Colonic mucosa (tissue), 4 donors: ENCODE data around the gene LAMC2. TPM values are rescaled to one million over a fixed set of nuclear protein-coding genes. Genes with fewer than 3 reads are reported as not detected.
"Not testable (repeated sequence)": the region's sequence is repeated elsewhere in the genome, so short reads cannot be mapped to it uniquely, and the experiment has no call there.

Experiments used
- DNase-seq: peaks from one replicate; pipeline ENCODE4 v3.0.0-alpha.2; 2020
- H3K27ac ChIP-seq: fragments of 200-600 bp; one replicate; pipeline ENCODE4 v1.8.0; 2021
- H3K27me3 ChIP-seq: fragments of 200-600 bp; one replicate; pipeline ENCODE4 v1.8.0; 2021
- H3K36me3 ChIP-seq: fragments of 200-600 bp; one replicate; pipeline ENCODE4 v1.8.0; 2021
- H3K4me1 ChIP-seq: fragments of 200-600 bp; one replicate; pipeline ENCODE4 v1.8.0; 2021; ENCODE audit warnings: mild to moderate bottlenecking
- H3K4me3 ChIP-seq: fragments of 200-600 bp; one replicate; pipeline ENCODE4 v1.8.0; 2021
- H3K9ac ChIP-seq, 2 donors: one replicate each; pipeline ENCODE4 v1.7.0; 2013; ENCODE audit warnings: control low read depth in 2 of 2, low read depth in 2 of 2, low read length in 2 of 2
- H3K9me3 ChIP-seq: fragments of 200-600 bp; one replicate; pipeline ENCODE4 v1.8.0; 2021
- intact Hi-C: fragments of 100-400 bp; cut with DNase I; formaldehyde crosslinking; loops from one replicate; pipeline ENCODE4 v1.14.1; 2022
- total RNA-seq, 2 donors: library from RNA; stranded (reverse); fragmentation: NEBNext Ultra II Directional in 1 of 2; extraction: Animal tissue kit (Norgen Biotek cat#: 25700) in 1 of 2; gene quantifications; one replicate each; pipeline ENCODE4 v1.2.1, GENCODE V29; 2021
- TF ChIP-seq, protein P1 (sequence below): fragments of 200-600 bp; IDR thresholded peaks from one replicate; pipeline ENCODE4 v1.8.0; 2022; ENCODE audit warnings: antibody characterized with exemption, mild to moderate bottlenecking
- donor health status: healthy.
- donor health status: DM: no; HTN: no; CAD: no.
- donor health status: DM: no; HTN: no; CAD: no.

Gene LAMC2
- total RNA-seq, 2 donors from 2014 or later, result 25.3 to 27.7 TPM

DNA sequence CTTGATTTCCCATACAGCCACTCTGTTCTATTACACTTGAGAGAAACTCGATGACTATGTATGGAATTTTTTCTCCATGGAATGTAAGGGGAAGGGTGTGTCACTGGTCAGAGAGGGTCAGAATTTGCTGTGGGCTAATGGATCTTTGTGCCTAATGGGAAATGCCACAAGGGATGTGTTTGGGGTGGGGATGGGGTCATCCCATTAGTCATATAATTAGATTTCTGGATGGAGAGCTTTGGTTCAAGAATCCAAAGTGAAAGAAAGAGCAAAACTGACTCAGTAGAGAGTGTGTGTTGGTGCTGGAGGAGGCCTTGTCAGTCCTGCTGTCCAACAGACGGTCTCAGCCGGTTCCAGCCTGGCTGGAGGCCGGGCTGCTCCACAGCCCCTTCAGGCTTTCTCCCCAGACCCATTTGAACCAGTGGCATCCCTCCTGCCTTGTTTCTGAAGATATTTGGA lies 86.4 kb downstream of the LAMC2 start:
- no peak overlapping the region for H3K9ac ChIP-seq
- TF ChIP-seq, protein P1, sequence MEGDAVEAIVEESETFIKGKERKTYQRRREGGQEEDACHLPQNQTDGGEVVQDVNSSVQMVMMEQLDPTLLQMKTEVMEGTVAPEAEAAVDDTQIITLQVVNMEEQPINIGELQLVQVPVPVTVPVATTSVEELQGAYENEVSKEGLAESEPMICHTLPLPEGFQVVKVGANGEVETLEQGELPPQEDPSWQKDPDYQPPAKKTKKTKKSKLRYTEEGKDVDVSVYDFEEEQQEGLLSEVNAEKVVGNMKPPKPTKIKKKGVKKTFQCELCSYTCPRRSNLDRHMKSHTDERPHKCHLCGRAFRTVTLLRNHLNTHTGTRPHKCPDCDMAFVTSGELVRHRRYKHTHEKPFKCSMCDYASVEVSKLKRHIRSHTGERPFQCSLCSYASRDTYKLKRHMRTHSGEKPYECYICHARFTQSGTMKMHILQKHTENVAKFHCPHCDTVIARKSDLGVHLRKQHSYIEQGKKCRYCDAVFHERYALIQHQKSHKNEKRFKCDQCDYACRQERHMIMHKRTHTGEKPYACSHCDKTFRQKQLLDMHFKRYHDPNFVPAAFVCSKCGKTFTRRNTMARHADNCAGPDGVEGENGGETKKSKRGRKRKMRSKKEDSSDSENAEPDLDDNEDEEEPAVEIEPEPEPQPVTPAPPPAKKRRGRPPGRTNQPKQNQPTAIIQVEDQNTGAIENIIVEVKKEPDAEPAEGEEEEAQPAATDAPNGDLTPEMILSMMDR, result no peak
- no peaks in the 10 kb centered on the region for H3K4me1 ChIP-seq

DNA sequence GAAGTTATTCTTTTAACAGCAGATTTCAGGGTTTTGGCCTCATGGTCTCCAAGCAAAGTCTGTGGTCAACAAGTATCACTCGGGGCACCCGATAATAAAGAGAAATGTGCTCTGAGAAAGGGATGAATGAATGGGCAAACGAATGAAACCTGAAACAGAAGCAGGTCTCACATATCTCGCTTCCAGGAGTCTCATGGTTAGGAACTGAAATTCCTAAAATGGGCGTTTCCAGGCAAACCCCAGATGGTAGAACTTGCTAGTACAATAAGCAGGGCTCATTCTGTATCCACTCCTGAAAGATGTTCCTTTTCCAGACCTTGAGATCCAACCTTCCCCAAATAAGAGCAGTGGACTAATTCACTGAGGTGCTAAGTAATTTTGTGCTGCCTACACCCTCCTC lies 87.2 kb downstream of the LAMC2 start:
- H3K4me3 ChIP-seq, result no peak overlapping the region
- no peak overlapping the region for H3K9ac ChIP-seq
- H3K9me3 ChIP-seq, result no peaks in the 10 kb centered on the region
- no peak for DNase-seq
- TF ChIP-seq, protein P1, result no peak
- H3K27me3 ChIP-seq, result no peaks in the 10 kb centered on the region
- no peaks in the 10 kb centered on the region for H3K4me1 ChIP-seq
- intact Hi-C loops, result no loop called here
- H3K36me3 ChIP-seq, result no peaks in the 10 kb centered on the region
- H3K27ac ChIP-seq, result no peak overlapping the region

More for the DNA sequence above, 86.4 kb downstream of the LAMC2 start:
- Histone ChIP-seq H3K36me3 (no peaks in the 10 kb centered on the region), H3K4me3 (no peak overlapping the region), H3K9me3 (no peaks in the 10 kb centered on the region), H3K27me3 (no peaks in the 10 kb centered on the region), H3K27ac (no peak overlapping the region)
- DNase-seq, result no peak
- intact Hi-C loops, result no loop called here

DNA sequence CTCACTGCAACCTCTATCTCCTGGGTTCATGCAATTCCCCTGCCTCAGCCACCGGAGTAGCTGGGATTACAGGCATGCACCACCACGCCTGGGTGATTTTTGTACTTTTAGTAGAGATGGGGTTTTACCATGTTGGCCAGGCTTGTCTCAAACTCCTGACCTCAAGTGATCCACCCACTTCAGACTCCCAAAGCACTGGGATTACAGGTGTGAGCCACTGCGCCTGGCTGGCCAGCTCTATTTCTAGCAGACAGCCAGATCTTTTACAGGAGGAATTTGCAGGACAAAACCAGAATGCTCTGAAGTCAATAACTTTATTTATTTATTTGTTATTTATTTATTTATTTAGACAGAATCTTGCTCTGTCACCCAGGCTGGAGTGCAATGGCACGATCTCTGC lies 87.9 kb downstream of the LAMC2 start:
- DNase-seq, H3K9ac ChIP-seq, H3K27ac ChIP-seq, H3K9me3 ChIP-seq, H3K27me3 ChIP-seq, intact Hi-C loops, H3K4me3 ChIP-seq, H3K36me3 ChIP-seq, H3K4me1 ChIP-seq: not testable (repeated sequence)

DNA sequence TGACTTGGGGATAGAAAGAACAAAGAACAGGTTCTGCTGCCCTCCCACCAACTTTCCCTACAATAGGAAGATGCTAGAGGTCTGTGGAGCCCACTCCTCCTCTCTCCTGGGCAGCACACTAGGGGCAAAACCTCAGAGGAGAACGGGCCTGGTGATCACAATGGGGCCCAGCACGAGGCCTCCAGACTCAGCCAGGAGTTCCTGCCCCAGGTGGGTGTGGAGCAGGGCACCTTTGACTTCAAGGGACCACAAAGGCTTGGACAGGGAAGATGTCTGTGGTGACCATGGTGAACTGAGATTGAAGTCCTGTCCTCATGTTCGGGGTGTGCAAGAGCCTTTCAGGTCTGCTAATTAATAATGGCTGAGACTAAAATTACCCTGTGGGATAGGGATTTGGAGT lies 88.8 kb downstream of the LAMC2 start:
- H3K4me3 ChIP-seq, result no peak overlapping the region
- no peaks in the 10 kb centered on the region for H3K9me3 ChIP-seq
- intact Hi-C loops, result no loop called here
- no peaks in the 10 kb centered on the region for H3K4me1 ChIP-seq
- TF ChIP-seq, protein P1, result no peak
- no peak overlapping the region for H3K9ac ChIP-seq
- H3K27ac ChIP-seq, result no peak overlapping the region
- H3K27me3 ChIP-seq, result no peaks in the 10 kb centered on the region
- H3K36me3 ChIP-seq, result no peaks in the 10 kb centered on the region
- DNase-seq, result no peak

DNA sequence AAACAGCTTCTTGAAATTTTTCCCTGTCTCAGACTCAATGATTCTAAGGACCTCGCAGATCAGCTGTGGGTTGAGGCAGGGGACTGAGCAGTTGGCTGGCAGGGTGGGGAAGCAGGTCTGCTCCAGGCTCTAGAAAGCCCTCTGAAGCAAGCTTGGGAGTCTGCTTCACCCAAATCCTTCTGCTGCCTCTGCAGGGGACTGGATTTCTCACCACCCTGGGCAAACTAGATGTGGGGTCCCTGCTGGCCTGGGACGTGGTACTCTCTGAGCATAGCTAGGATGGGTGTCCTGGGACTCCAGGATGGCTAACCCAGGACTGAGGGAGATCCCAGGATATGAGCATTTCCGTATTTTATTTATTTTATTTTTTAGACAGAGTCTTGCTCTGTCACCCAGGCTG lies 89.3 kb downstream of the LAMC2 start:
- Histone ChIP-seq H3K9ac (no peak overlapping the region), H3K27ac (no peak overlapping the region), H3K36me3 (no peaks in the 10 kb centered on the region), H3K4me1 (no peaks in the 10 kb centered on the region), H3K4me3 (no peak overlapping the region), H3K27me3 (no peaks in the 10 kb centered on the region), H3K9me3 (no peaks in the 10 kb centered on the region)
- TF ChIP-seq, protein P1, result no peak
- intact Hi-C loops, result no loop called here
- no peak for DNase-seq

DNA sequence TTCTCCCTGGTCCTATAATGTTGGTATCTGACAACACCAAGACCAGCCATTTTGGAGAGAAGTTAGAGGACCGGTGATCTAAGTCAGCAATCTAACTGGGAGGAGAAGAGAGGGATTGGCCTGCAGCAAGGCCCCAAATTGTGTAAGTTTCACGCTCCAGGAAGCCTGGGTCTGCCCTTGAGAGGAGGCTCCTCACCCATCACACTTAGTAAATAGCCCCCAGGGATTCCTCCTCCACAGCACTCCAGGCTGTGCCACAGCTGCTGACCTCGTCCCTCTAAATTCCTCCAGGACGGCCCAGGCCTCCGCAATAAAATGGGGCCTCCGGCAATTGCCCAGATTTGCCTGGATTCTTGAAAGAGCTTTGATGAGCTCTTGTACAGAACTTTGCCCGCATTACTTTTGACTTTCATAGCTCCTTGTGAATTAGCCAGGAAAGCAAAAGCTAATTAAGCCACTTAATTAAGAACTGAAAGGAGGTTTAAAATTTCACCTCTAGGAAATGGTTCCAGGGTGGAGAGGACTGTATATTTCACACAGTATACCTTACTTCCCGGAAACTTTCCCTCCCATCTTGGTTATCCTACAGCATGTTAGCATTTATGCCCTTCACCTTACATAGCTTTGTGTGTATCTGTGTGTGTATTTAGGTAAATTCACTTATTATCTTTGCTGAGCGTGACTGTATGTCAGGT lies 90.5 kb downstream of the LAMC2 start:
- no peak for DNase-seq

More for the DNA sequence above, 90.5 kb downstream of the LAMC2 start:
- Histone ChIP-seq H3K27me3 (no peaks in the 10 kb centered on the region), H3K9ac (no peak overlapping the region), H3K36me3 (no peaks in the 10 kb centered on the region), H3K9me3 (no peaks in the 10 kb centered on the region), H3K4me3 (no peak overlapping the region), H3K4me1 (no peaks in the 10 kb centered on the region), H3K27ac (no peak overlapping the region)
- TF ChIP-seq, protein P1, result no peak
- intact Hi-C loops, result no loop called here
